ENCODE data around the gene CRIP2. TPM values are rescaled to one million over a fixed set of nuclear protein-coding genes. Genes with fewer than 3 reads are reported as not detected.

Gene CRIP2
- total and polyA plus RNA-seq, 2 of the 4 experiments (the other 2 are of a cell fraction), result 18.1 to 123 TPM

DNA sequence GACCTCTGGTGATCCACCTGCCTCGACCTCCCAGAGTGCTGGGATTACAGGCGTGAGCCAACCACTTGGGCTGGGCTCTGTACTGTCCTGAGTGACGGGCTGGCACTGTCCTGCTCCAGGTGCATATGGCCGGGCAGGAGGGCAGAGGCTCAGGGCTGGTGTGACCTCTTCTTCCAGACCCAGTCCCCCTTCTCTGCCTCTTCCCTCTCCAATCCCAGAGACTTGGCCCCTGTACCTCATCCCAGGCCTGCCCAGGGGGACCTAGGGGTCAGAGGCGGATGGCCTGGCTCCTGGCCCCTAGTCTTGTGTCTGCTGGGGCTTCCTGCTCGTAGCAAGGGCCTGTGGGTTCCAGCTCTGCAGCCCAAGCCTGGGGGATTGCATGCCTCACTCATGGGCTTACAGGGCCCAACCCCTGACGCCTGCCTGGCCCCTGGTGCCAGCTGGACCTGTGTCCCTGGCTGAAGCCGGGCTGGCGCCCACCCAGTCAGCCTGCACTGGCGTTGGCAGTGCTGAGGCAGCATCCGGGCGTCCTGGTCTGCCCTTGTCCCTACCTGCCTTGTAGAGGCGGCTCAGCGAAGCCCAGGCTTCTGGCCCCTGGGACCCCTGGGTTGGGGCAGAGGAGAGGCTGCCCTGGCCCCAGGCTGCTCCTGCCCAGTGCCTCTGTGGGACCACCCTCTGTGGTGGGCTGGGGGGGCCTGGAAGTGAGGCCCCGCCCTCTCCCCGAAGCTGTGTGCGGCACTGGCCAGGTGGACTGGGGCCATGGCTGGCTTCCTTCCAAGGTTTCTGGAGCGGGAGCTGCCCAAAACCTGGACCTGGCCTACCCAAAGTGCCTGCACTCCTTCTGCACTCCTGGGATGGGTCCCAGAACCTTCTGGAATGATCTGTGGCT lies 20.7 kb downstream of the CRIP2 start (continued):
- TF ChIP-seq, protein P1, sequence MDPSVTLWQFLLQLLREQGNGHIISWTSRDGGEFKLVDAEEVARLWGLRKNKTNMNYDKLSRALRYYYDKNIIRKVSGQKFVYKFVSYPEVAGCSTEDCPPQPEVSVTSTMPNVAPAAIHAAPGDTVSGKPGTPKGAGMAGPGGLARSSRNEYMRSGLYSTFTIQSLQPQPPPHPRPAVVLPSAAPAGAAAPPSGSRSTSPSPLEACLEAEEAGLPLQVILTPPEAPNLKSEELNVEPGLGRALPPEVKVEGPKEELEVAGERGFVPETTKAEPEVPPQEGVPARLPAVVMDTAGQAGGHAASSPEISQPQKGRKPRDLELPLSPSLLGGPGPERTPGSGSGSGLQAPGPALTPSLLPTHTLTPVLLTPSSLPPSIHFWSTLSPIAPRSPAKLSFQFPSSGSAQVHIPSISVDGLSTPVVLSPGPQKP (IDR thresholded peaks at IDR 0.05; ENCODE audit: borderline replicate concordance, low read depth, low read length), result no peak
